Measurements from ENCODE around the gene OR6S1.
A peak's percentile ranks its signal among the peaks of the same experiment; 100 is the strongest.

Gene OR6S1

GRCh38 chr14:20682435-20683124, 41.1 kb upstream of the OR6S1 start:
- peaks cover 0 to 37% (median 21%) of the 10 kb centered on the region in 4 donors for H3K4me1 ChIP-seq
- H3K27ac ChIP-seq, result peak overlapping the region; percentile 99
- intact Hi-C loops (cut with DNase I; ENCODE audit: low total_unique reads), result loop anchor here (5.0 to 10.0 kb wide), 6 partner anchors 215 to 755 kb away; partner anchors contain the start of genes PNP, TEP1 and TMEM253

GRCh38 chr14:20682127-20682434, 40.6 kb upstream of the OR6S1 start:
- H3K27ac ChIP-seq, result peak overlapping the region; percentile 99
- H3K36me3 ChIP-seq, result no peaks in the 10 kb centered on the region
- no peak for TF ChIP-seq CTCF (IDR thresholded peaks at IDR 0.05)
- no peaks in the 10 kb centered on the region for H3K27me3 ChIP-seq
- intact Hi-C loops (cut with DNase I; ENCODE audit: low total_unique reads), result loop anchor here (5.0 to 10.0 kb wide), 6 partner anchors 215 to 755 kb away; partner anchors contain the start of genes PNP, TEP1 and TMEM253
- H3K9me3 ChIP-seq, result no peaks in the 10 kb centered on the region
- peaks cover 0 to 32% (median 18%) of the 10 kb centered on the region in 4 donors for H3K4me1 ChIP-seq
- DNase-seq, result no peak
- H3K4me3 ChIP-seq, result peak overlapping the region; percentile 76 to 81

More at GRCh38 chr14:20682435-20683124, 41.1 kb upstream of the OR6S1 start:
- DNase-seq, result peak; percentile 94 to 95
- Histone ChIP-seq H3K9me3 (no peaks in the 10 kb centered on the region), H3K27me3 (no peaks in the 10 kb centered on the region), H3K4me3 (peak overlapping the region; percentile 76 to 81), H3K36me3 (no peaks in the 10 kb centered on the region)
- peak in 1 of 2 experiments; percentile 15 for TF ChIP-seq CTCF (IDR thresholded peaks at IDR 0.05)

- DNase-seq, result peak; percentile 84 to 92
- Histone ChIP-seq H3K4me1 (peaks cover 0 to 27% (median 16%) of the 10 kb centered on the region in 4 donors), H3K9me3 (no peaks in the 10 kb centered on the region), H3K4me3 (peak overlapping the region; percentile 76 to 81), H3K27me3 (no peaks in the 10 kb centered on the region), H3K27ac (peak overlapping the region; percentile 99), H3K36me3 (no peaks in the 10 kb centered on the region)
- TF ChIP-seq CTCF (IDR thresholded peaks at IDR 0.05), result no peak
- intact Hi-C loops (cut with DNase I; ENCODE audit: low total_unique reads), result loop anchor here (5.0 to 10.0 kb wide), 6 partner anchors 214 to 756 kb away; partner anchors contain the start of genes PNP, TEP1 and TMEM253
Observed at GRCh38 chr14:20681348-20682126, 40.0 kb upstream of the OR6S1 start.

- H3K27ac ChIP-seq, result peak overlapping the region; percentile 99
- intact Hi-C loops (cut with DNase I; ENCODE audit: low total_unique reads), result loop anchor here (5.0 to 10.0 kb wide), 6 partner anchors 214 to 756 kb away; partner anchors contain the start of genes PNP, TEP1 and TMEM253
- H3K4me1 ChIP-seq, result peaks cover 0 to 20% (median 12%) of the 10 kb centered on the region in 4 donors
- no peaks in the 10 kb centered on the region for H3K36me3 ChIP-seq
- no peaks in the 10 kb centered on the region for H3K27me3 ChIP-seq
- peak overlapping the region; percentile 76 to 81 for H3K4me3 ChIP-seq
- H3K9me3 ChIP-seq, result no peaks in the 10 kb centered on the region
- TF ChIP-seq CTCF (IDR thresholded peaks at IDR 0.05), result no peak
- no peak for DNase-seq
Observed at GRCh38 chr14:20680843-20681347, 39.4 kb upstream of the OR6S1 start.

- Histone ChIP-seq H3K27me3 (no peaks in the 10 kb centered on the region), H3K9me3 (no peaks in the 10 kb centered on the region), H3K36me3 (no peaks in the 10 kb centered on the region), H3K27ac (peak overlapping the region in 1 of 2 donors; percentile 99), H3K4me3 (peak overlapping the region in 1 of 2 donors; percentile 81), H3K4me1 (peaks cover 0 to 15% (median 10%) of the 10 kb centered on the region in 4 donors)
- intact Hi-C loops (cut with DNase I; ENCODE audit: low total_unique reads), result loop anchor here (5.0 to 10.0 kb wide), 6 partner anchors 213 to 757 kb away; partner anchors contain the start of genes PNP, TEP1 and TMEM253
- no peak for DNase-seq
- no peak for TF ChIP-seq CTCF (IDR thresholded peaks at IDR 0.05)
Observed at GRCh38 chr14:20680363-20680762, 38.9 kb upstream of the OR6S1 start.

Measured in tibial artery (tissue), 4 donors.